Measurements from ENCODE around the gene MGST1.

The MGST1 gene, protein sequence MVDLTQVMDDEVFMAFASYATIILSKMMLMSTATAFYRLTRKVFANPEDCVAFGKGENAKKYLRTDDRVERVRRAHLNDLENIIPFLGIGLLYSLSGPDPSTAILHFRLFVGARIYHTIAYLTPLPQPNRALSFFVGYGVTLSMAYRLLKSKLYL

DNA sequence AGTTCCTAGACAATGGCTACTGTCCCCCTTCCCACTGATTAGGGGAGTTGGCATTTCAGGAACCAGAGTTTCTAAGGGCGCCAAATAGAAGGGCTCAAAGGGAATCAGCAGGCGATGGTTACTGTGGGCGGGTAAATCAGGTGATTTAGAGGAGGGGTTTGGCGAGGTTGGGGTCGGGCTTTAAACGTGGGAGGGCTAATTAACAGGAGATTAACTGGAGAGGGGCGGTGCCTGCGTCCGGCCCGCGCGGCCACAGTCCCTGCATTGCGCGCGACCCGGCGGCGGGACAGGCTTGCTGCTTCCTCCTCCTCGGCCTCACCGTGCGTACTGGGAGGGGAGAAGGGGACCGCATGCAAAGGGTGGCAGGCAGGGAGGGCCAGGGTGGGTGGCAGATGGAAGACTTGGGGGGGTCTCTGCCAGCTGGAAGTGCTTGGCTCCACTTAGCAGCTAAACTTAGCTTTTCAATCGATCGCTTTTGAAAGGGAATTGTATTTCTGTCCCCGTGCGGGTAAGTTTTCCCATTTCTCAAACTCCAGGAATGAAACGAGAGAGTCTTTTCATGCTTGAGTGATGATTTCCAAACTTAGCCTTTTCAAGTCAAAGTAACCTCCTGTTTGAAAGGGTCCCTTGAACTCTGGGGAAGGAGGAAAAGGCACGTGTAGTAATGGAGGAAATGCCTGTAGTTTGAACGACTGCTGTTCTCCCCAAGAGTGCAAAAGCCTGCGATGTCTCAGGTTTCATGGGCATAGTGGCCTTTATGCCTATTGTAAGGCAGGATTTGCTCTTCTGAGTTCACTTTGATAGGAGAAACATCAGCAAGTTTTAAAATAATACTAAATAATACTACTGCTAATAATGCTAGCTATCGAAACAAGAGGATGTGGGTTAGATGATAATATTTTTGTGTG is at the start of gene MGST1:
TSS of gene MGST1 (plus strand) at position 255 of the 908 bp plus-strand sequence. CDS start 6,608 bp downstream, outside the sequence.
- no peak for DNase-seq (ENCODE audit: low read depth in 2 of 2)

GRCh38 chr12:16299403-16299802 is 48.0 kb upstream of the MGST1 start:
- no peak for DNase-seq (ENCODE audit: low read depth in 2 of 2)

DNA sequence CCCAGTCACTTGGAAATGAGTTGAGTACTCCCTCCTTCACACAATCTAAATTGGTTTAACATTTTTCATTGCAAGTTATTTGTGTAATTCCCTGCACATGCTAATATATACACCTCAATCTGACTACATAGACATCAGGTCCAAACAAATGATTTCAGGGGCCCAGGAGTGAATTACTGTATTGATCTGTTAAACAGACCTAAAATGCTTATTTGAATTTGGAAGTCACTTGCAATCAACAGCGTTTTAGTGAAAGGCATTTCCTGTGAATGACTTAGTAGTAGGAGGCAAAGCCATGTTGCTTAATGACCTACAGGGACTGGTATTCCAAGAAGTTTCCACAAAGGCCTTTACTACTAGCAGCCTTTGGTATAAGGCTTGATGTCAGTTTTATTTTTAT is 47.3 kb upstream of the MGST1 start:
- no peak for DNase-seq (ENCODE audit: low read depth in 2 of 2)

DNA sequence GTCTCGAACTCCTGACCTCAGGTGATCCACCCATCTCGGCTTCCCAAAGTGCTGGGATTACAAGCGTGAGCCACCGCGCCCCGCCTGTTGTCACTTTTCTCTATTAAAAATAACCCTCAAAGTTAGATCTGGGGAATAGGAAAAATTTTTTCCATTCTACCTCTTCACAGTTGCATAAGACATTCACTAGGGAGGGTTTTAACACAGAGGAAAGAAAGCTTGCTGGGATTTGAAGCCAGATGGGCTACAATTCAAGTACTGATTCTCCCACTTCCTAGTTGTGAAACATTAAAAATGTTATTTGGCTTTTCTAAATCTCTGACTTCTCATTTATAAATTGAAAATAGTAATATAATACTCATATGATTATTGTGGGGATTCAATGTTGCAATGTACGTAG is 46.7 kb upstream of the MGST1 start:
- no peak for DNase-seq (ENCODE audit: low read depth in 2 of 2)

DNA sequence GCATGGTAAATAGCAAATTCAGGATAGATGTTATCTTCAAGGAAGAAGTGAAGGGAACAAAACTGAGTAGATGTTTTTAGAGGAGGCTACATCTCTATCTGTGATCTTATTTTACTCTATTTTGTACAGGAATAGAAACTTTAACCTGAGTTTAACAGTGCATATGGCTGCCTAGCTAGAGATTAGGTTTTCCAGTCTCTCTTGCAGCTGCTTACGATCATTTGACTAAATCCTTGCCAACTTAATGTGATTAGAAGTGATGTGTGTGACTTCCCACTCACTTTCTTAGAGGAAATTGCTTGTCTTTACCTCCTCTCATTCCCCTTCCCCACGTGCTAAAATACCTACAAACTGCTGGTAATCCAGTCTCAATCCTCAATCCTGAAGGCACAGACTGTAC is 43.5 kb upstream of the MGST1 start:
- DNase-seq (ENCODE audit: low read depth in 2 of 2), result no peak

GRCh38 chr12:16307856-16308475 is 39.5 kb upstream of the MGST1 start:
- no peak for DNase-seq (ENCODE audit: low read depth in 2 of 2)

DNA sequence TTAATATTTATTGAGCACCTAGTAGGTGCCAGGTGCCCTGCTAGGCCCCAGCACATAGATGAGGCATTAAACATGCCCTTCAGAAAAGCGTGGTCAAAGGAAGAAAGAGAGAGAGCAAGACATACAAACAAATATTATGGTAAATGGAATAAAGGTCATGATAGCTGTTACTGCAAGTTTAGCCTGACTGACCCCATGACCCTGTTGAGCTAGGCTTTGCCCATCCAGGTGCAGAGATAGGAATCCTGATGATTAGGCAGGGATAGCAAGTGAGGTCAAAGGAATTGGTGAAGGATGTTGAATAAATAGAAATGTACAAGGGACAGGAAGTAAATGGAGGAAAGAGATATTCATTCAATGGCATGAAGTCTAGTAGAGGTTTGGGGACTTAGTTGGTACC is 36.5 kb upstream of the MGST1 start:
- DNase-seq (ENCODE audit: low read depth in 2 of 2), result no peak

GRCh38 chr12:16323010-16323409 is 24.4 kb upstream of the MGST1 start:
- DNase-seq (ENCODE audit: low read depth in 2 of 2), result no peak

DNA sequence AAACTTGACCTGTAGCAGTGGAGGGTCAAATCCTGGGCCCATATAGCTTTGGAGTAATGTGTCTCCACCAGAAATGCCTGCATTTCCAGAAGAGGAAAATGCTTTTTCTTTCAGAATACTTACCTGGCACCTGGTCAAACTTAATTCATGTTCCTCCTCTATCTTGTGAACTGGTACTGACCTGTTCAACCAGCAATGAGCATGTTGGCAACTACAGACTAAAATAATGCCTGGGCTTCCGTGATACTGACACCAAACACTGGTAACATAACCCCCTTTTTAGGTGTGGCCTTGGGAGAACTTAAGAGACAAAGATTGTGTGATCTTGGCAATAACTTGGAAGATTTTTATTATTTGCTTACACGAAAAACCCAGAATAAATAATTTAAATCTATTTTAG is 23.8 kb upstream of the MGST1 start:
- no peak for DNase-seq (ENCODE audit: low read depth in 2 of 2)

GRCh38 chr12:16324272-16324671 is 23.2 kb upstream of the MGST1 start:
- DNase-seq (ENCODE audit: low read depth in 2 of 2), result no peak

DNA sequence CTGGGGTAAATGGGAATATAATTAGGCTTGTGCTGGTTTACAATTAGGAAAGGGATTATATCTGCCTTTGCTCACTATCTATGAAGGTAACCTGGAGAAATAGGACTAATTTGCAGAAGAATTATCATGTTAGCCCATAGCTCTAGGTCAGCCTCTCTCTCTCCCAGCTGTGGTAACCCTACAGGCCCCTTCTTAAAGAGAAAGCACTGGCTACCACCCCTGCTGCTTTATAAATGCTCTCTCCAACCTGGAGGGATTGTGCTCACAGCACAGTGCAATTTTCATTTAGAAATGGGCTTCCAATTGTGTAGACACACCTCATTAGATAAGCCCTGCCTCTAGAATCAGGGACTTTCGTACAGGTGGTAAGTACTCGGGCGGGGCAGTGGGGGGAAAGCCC is 22.7 kb upstream of the MGST1 start:
- DNase-seq (ENCODE audit: low read depth in 2 of 2), result no peak

- DNase-seq (ENCODE audit: low read depth in 2 of 2), result no peak
These were observed 22.0 kb upstream of the MGST1 start for GRCh38 chr12:16325426-16325825.

DNA sequence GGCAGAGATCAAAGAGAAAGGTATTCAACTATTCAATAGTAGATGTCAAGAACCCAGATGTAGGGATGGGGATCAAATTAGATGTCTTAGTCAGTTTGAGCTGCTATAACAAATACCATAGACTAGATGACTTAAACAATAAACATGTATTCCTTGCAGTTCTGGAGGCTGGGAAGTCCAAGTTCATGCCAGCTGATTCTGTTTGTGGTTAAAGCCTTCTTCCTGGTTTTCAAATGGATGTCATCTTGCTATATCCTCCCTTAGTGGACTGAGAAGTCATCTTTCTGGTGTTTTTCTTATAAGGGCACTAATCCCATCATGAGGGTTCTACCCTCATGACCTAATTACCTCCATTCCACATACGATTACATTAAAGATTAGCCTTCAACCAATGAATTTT is 19.5 kb upstream of the MGST1 start:
- DNase-seq (ENCODE audit: low read depth in 2 of 2), result no peak

DNA sequence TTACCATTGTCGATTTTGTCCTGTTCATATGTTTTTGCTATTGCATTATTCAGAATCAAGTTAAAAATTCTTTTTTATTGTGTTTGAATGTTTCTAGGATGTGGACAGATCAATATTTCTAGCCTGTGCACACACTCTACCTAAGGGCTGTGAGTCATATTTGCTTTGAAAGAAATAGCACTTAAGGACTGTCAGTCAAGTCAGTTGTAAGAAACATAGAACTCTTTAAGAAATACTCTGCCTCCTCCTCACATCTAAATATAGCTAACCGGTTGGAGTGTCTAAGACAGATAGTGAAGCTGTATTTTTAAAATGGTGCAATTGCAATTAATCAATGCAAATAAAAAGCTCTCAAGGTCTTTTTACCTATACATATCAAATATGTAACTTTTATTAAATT is 17.9 kb upstream of the MGST1 start:
- no peak for DNase-seq (ENCODE audit: low read depth in 2 of 2)

DNA sequence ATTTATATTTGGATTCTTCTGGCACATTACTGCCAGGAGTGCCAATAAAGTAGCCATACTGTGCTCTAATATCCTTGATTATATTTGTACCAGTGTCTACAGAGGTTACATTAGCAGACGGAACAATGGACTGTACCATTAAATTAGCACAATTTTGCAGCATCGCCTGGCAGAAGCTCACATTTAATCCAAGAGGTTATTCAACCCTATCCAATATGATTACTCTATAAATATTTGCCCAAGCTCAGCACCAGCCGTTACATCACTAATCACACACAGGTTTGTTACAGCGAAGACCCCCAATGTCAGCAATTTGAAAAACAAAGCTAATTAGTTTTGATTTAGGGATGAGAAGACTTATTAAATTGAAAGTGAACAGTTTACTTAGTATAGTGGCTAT is 16.9 kb upstream of the MGST1 start:
- DNase-seq (ENCODE audit: low read depth in 2 of 2), result no peak

DNA sequence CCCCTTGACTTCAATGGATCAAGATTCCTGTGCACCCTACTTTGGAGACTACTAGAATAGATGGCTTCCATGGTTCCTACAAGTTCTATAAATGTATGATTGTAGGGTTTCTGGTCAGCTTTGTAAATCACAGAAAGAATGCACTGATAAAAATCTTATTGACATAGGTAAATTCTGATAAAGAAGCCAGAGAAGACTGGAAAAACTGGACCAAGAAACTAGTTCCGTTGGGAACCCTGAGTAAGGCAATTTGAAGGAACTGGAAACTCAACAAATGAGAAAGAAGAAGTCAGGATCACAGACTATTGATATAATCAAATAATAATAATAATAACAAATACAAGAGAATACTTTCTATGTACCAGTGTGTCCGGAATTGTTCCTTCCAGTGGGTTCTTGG is 15.4 kb upstream of the MGST1 start:
- no peak for DNase-seq (ENCODE audit: low read depth in 2 of 2)

GRCh38 chr12:16335838-16336237 is 11.6 kb upstream of the MGST1 start:
- DNase-seq (ENCODE audit: low read depth in 2 of 2), result no peak

GRCh38 chr12:16344269-16344668 is 3.2 kb upstream of the MGST1 start:
- no peak for DNase-seq (ENCODE audit: low read depth in 2 of 2)

DNA sequence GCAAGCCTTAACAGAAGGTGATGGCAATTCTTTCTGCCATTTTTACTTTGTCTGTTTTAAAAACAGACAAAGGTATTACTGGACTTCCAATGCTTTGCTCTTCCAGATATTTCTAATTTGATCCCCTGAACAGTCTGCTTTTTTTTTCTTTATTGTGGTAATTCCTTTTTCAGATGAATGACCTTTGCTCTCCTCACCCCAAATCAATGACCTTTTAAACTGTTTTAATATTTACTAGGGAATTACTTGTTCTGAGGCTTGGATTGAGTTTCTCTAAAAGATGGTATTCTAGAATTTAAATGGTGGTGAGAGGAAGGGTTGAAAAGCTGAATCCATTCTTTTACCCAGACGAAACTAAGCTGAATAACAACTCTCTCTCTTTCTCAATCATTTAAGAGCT is 2.3 kb upstream of the MGST1 start:
- DNase-seq (ENCODE audit: low read depth in 2 of 2), result no peak

- DNase-seq (ENCODE audit: low read depth in 2 of 2), result no peak
These were observed 487 bp upstream of the MGST1 start for GRCh38 chr12:16346958-16347357.

- no peak for DNase-seq (ENCODE audit: low read depth in 2 of 2)
These were observed 1.1 kb downstream of the MGST1 start for GRCh38 chr12:16348435-16349130.

DNA sequence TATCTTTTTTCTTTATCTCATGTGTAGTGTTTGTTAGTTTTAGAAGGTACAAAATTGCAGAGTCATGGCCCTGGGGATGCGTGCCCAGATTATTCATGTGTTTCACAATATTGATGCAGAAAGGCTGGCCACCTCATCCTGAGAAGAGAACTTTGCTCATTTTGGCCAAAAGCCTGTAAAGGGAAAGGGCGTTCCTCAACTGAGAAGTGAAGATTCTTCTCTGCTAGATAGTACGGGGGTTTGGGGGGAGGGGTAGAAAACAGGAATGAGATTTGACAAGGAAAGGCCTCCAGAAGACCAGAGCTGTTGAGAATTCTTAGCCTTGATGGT is 1.7 kb downstream of the MGST1 start:
- DNase-seq (ENCODE audit: low read depth in 2 of 2), result no peak

DNA sequence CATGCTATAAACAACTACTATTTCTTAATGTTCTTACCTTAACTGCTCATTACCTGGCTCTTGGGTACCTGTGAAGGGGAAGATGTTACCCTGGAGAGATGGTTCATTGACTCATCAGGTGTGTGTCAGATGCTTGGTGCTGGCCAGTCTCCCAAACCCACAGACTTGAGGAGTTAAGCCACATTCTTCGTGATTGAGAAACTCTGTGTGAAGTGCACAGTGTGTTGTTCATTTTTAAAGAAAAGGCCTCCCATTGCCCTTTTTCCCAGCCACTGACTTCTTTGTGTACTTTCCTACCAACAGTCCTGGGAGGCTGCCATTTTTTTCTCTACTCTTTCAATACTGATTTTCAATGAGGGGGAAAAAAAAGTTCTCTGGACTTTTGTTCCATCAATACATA is 3.2 kb downstream of the MGST1 start:
- DNase-seq (ENCODE audit: low read depth in 2 of 2), result no peak

All from stimulated activated CD8-positive, alpha-beta memory T cell treated with anti-CD3 and anti-CD28 coated beads, Interleukin-2, amount 100 ng/mL, for 48 hours (primary cell).